Measurements from ENCODE around the gene NOL7. TPM values are rescaled to one million over a fixed set of nuclear protein-coding genes. Genes with fewer than 3 reads are reported as not detected.

Gene NOL7
- total RNA-seq, 4 donors from 2014 or later, result 108 to 187 (median 125) TPM

DNA sequence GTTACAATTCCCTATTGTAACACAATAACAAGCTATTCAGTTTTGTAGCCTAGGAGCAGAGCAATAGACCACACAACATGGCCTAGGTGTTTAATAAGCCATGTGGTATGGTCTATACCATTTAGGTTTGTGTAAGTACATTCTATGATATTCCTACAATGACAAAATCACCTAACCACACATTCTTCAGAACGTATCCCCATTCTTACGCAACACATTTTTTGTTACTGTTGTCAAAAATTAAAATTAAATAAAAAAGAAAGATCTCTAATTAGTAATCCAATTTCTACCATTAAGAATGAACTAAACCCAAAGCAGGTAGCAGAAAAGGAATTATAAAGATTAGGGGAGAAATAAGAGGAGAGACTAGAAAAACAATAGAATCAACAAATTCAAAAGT lies 52.5 kb downstream of the NOL7 start:
- Histone ChIP-seq H3K36me3 (peaks cover 0 to 5% (median 0%) of the 10 kb centered on the region in 3 donors), H3K27ac (no peak overlapping the region), H3K4me1 (peaks cover 0 to 15% (median 0%) of the 10 kb centered on the region in 4 donors), H3K9me3 (peaks cover 0 to 6% (median 0%) of the 10 kb centered on the region in 4 donors), H3K4me3 (no peak overlapping the region), H3K27me3 (no peaks in the 10 kb centered on the region)
- no peak for DNase-seq (ENCODE audit: low spot score in 2 of 2)
- 88 to 92% methylated on average over 2 of the region's 2 CpGs for WGBS, 2 donors
- TF ChIP-seq, protein P1, sequence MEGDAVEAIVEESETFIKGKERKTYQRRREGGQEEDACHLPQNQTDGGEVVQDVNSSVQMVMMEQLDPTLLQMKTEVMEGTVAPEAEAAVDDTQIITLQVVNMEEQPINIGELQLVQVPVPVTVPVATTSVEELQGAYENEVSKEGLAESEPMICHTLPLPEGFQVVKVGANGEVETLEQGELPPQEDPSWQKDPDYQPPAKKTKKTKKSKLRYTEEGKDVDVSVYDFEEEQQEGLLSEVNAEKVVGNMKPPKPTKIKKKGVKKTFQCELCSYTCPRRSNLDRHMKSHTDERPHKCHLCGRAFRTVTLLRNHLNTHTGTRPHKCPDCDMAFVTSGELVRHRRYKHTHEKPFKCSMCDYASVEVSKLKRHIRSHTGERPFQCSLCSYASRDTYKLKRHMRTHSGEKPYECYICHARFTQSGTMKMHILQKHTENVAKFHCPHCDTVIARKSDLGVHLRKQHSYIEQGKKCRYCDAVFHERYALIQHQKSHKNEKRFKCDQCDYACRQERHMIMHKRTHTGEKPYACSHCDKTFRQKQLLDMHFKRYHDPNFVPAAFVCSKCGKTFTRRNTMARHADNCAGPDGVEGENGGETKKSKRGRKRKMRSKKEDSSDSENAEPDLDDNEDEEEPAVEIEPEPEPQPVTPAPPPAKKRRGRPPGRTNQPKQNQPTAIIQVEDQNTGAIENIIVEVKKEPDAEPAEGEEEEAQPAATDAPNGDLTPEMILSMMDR (IDR thresholded peaks at IDR 0.05), result no peak
- TF ChIP-seq EP300 (IDR thresholded peaks at IDR 0.05) (no peak), POLR2A (IDR thresholded peaks at IDR 0.05) (no peak)

DNA sequence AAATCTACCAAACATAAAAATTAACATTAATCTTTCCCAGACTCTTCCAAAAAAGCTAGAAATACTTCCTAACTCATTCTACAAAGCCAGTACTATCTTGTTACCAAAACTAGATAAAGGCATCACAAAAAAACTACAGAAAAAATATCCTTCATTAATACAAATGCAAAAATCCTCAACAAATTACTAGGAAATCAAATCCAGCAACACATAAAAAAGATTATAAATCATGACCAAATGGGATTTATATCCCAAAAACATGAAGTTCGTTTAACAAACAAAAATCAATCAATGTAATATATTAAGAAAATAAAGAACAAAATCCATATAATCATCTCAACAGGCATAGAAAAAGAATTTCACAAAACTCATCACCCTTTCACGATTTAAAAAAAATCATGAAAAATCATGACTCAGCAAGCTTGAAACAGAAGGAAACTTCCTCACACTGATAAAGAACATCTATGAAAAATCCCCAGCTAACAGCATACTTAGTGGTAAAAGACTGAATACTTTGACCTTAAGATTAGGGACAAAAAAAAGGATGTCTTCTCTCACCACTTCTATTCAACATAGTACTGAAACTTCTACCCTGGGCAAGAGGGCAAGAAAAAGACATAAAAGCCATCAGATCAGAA lies 53.3 kb downstream of the NOL7 start:
- Histone ChIP-seq H3K36me3 (peaks cover 0 to 5% (median 0%) of the 10 kb centered on the region in 3 donors), H3K27me3 (no peaks in the 10 kb centered on the region), H3K9me3 (peaks cover 0 to 6% (median 0%) of the 10 kb centered on the region in 4 donors), H3K27ac (no peak overlapping the region), H3K4me1 (peaks cover 0 to 12% (median 0%) of the 10 kb centered on the region in 4 donors), H3K4me3 (no peak overlapping the region)
- 84 to 85% methylated on average over 2 of the region's 2 CpGs for WGBS, 2 donors
- no peak for TF ChIP-seq POLR2A (IDR thresholded peaks at IDR 0.05)
- TF ChIP-seq, protein P1 (IDR thresholded peaks at IDR 0.05), result no peak
- no peak for TF ChIP-seq EP300 (IDR thresholded peaks at IDR 0.05)
- no peak for DNase-seq (ENCODE audit: low spot score in 2 of 2)

DNA sequence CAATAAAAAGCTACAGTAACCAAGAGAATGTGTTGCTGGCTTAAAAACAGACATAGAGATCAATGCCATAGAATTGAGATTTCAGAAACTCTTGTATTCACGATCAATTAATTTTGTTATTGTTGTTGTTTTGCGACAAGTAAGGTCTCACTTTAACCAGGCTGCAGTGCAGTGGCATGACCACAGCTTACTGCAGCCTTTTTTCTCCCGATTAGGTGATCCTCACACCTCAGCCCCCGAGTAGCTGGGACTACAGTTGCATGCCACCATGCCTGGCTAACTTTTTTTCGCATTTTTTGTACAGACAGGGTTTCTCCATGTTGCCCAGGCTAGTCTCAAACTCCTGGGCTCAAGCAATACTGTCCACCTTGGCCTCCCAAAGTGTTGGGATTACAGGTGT lies 54.3 kb downstream of the NOL7 start:
- Histone ChIP-seq H3K4me3 (no peak overlapping the region), H3K27me3 (no peaks in the 10 kb centered on the region), H3K36me3 (peaks cover 0 to 5% (median 0%) of the 10 kb centered on the region in 3 donors), H3K4me1 (peaks cover 0 to 5% (median 0%) of the 10 kb centered on the region in 4 donors), H3K27ac (no peak overlapping the region), H3K9me3 (peaks cover 0 to 6% (median 0%) of the 10 kb centered on the region in 4 donors)
- 92 to 96% methylated on average over 5 of the region's 5 CpGs for WGBS, 2 donors
- no peak for DNase-seq (ENCODE audit: low spot score in 2 of 2)
- TF ChIP-seq EP300 (IDR thresholded peaks at IDR 0.05), result no peak
- TF ChIP-seq POLR2A (IDR thresholded peaks at IDR 0.05), result no peak
- TF ChIP-seq, protein P1 (IDR thresholded peaks at IDR 0.05), result no peak

Other genes with a start within 250 kb of the NOL7 start
- gene GFOD1, start 127.7 kb upstream of the NOL7 start, total RNA-seq, result 10 to 100 TPM; 21.8 to 49.4 (median 31.1) TPM
- gene SIRT5, start 40.7 kb upstream of the NOL7 start, total RNA-seq, result 10 to 100 TPM in 3 of 4 donors, 1 to 10 TPM in 1; 7.5 to 13.3 (median 11.7) TPM
- 10 to 100 TPM; 28.5 to 38.4 (median 37.7) TPM for gene RANBP9, start 96.5 kb downstream of the NOL7 start, total RNA-seq
- gene MCUR1, start 199.2 kb downstream of the NOL7 start, total RNA-seq, result 10 to 100 TPM in 2 of 4 donors, 1 to 10 TPM in 2; 7.9 to 23.7 (median 9.9) TPM